ENCODE results near the gene DNASE1.

GRCh38 chr16:3655396-3656159, 1.1 kb downstream of the DNASE1 start:
- TF ChIP-seq POLR2A (IDR thresholded peaks at IDR 0.05; ENCODE audit: extremely low read depth, insufficient read length) (no peak), MAX (IDR thresholded peaks at IDR 0.05; ENCODE audit: low read depth, low read length) (no peak)

Data from NB4 (cell line).